GM23338 (cell line): ENCODE results near the gene MTHFD1L.

ENCODE experiments used
- CREB1 ChIP-seq: fragments of 250-450 bp; sonication (Bioruptor Pico); IDR thresholded peaks from 2 replicates; pipeline ENCODE4 v1.5.0; 2020; ENCODE audit warnings: low read depth, mild to moderate bottlenecking, moderate library complexity
- CTCF ChIP-seq, 2 experiments: fragments of 200-600 bp in 1 of 2; sonication (generic) in 1 of 2; conservative IDR thresholded peaks; 2 replicates each; pipeline versions ENCODE4 v1.5.1 to v1.6.1; 2016 to 2017; ENCODE audit warnings: antibody characterized with exemption in 2 of 2, low read depth in 2 of 2, mild to moderate bottlenecking in 2 of 2, moderate library complexity in 1 of 2
- EZH2 ChIP-seq: fragments of 200-600 bp; sonication (generic); IDR thresholded peaks from one replicate; pipeline ENCODE4 v1.8.0; 2017; ENCODE audit warnings: antibody characterized with exemption, mild to moderate bottlenecking, low read depth; ENCODE audit not compliant: unreplicated experiment
- EZH2phosphoT487 ChIP-seq: fragments of 200-600 bp; sonication (generic); IDR thresholded peaks from one replicate; pipeline ENCODE4 v1.8.1; 2018; ENCODE audit warnings: antibody characterized with exemption; ENCODE audit not compliant: unreplicated experiment
- JUNB ChIP-seq: IDR thresholded peaks from one replicate; pipeline ENCODE4 v1.6.1; 2016; ENCODE audit warnings: antibody characterized with exemption; ENCODE audit not compliant: unreplicated experiment
- NANOG ChIP-seq: IDR thresholded peaks from 2 replicates; pipeline ENCODE4 v1.6.1; 2016; ENCODE audit warnings: antibody characterized with exemption, borderline replicate concordance
- POLR2AphosphoS5 ChIP-seq: IDR thresholded peaks from 2 replicates; pipeline ENCODE4 v1.6.1; 2016; ENCODE audit warnings: antibody characterized with exemption, low read depth
- REST ChIP-seq: IDR thresholded peaks from one replicate; pipeline ENCODE4 v1.6.1; 2018; ENCODE audit warnings: antibody characterized with exemption; ENCODE audit not compliant: unreplicated experiment
- STAT1 ChIP-seq: IDR thresholded peaks from one replicate; pipeline ENCODE4 v1.6.1; 2016; ENCODE audit warnings: antibody characterized with exemption; ENCODE audit not compliant: unreplicated experiment
- ZNF114 ChIP-seq: fragments of 250-450 bp; sonication (Bioruptor Pico); IDR thresholded peaks from 2 replicates; pipeline ENCODE4 v1.5.0; 2020; ENCODE audit warnings: mild to moderate bottlenecking, moderate library complexity
- ZNF331 ChIP-seq: fragments of 250-450 bp; sonication (Bioruptor Pico); IDR thresholded peaks from 2 replicates; pipeline ENCODE4 v1.5.0; 2020; ENCODE audit warnings: low read depth, mild to moderate bottlenecking, moderate library complexity

GRCh38 chr6:151032034-151032433 lies 166.5 kb downstream of the MTHFD1L start:
- TF ChIP-seq POLR2AphosphoS5 (no peak), CTCF (conservative IDR thresholded peaks at IDR 0.05; ENCODE audit: low read depth in 2 of 2) (no peak), CREB1 (CRISPR knock-in tag) (no peak), REST (no peak), EZH2 (no peak), NANOG (no peak), STAT1 (no peak), ZNF331 (CRISPR knock-in tag) (no peak), EZH2phosphoT487 (no peak), JUNB (no peak), ZNF114 (no peak)
